Astrocyte (in vitro differentiated cells and primary cell): ENCODE measurements around the gene ELF1. TPM values are rescaled to one million over a fixed set of nuclear protein-coding genes. Genes with fewer than 3 reads are reported as not detected.
A peak's percentile ranks its signal among the peaks of the same experiment; 100 is the strongest.

Experiments used
- DNase-seq: peaks from one replicate; pipeline ENCODE4 v3.0.0-alpha.2; 2010; ENCODE audit warnings: low read depth
- FAIRE-seq: peaks from 2 replicates; lab custom pipeline; 2011; peaks lifted over from hg19 to GRCh38; lab: Jason Lieb, UNC
- H2AFZ ChIP-seq: 2 replicates; pipeline ENCODE4 v1.6.0; 2012; ENCODE audit warnings: low read depth, low read length, inconsistent platforms
- H3K27ac ChIP-seq: 2 replicates; pipeline ENCODE4 v1.5.1; 2011; ENCODE audit warnings: low read depth, low read length, inconsistent platforms
- H3K27me3 ChIP-seq: 2 replicates; pipeline ENCODE4 v1.6.0; 2011; ENCODE audit warnings: low read length, inconsistent platforms; ENCODE audit not compliant: insufficient read depth
- H3K36me3 ChIP-seq: 2 replicates; pipeline ENCODE4 v1.5.1; 2011; ENCODE audit warnings: low read length, inconsistent platforms; ENCODE audit not compliant: insufficient read depth
- H3K4me1 ChIP-seq: 2 replicates; pipeline ENCODE4 v1.5.1; 2011; ENCODE audit warnings: low read length, inconsistent platforms; ENCODE audit not compliant: insufficient read depth
- H3K4me2 ChIP-seq: 2 replicates; pipeline ENCODE4 v1.6.0; 2012; ENCODE audit warnings: low read length, inconsistent platforms
- H3K4me3 ChIP-seq: 2 replicates; pipeline ENCODE4 v1.5.1; 2011; ENCODE audit warnings: low read depth, mild to moderate bottlenecking, low read length, inconsistent platforms; ENCODE audit not compliant: insufficient read depth
- H3K79me2 ChIP-seq: 2 replicates; pipeline ENCODE4 v1.6.0; 2012; ENCODE audit warnings: mild to moderate bottlenecking, low read length, inconsistent platforms; ENCODE audit not compliant: insufficient read depth
- H3K9ac ChIP-seq: 2 replicates; pipeline ENCODE4 v1.6.0; 2012; ENCODE audit warnings: mild to moderate bottlenecking, low read length, inconsistent platforms
- H3K9me3 ChIP-seq: 2 replicates; pipeline ENCODE4 v1.5.1; 2012; ENCODE audit warnings: low read depth, mild to moderate bottlenecking, low read length, inconsistent platforms; ENCODE audit not compliant: insufficient read depth
- H4K20me1 ChIP-seq: 2 replicates; pipeline ENCODE4 v1.6.0; 2012; ENCODE audit warnings: low read length, inconsistent platforms; ENCODE audit not compliant: insufficient read depth
- H3K27ac Mint-ChIP-seq: one replicate; pipeline ENCODE4 v1.8.0; 2021; ENCODE audit warnings: mild to moderate bottlenecking, mixed read lengths; ENCODE audit not compliant: unreplicated experiment
- H3K27me3 Mint-ChIP-seq: one replicate; pipeline ENCODE4 v1.8.0; 2021; ENCODE audit warnings: low read depth, mixed read lengths; ENCODE audit not compliant: unreplicated experiment
- H3K36me3 Mint-ChIP-seq: one replicate; pipeline ENCODE4 v1.8.0; 2021; ENCODE audit warnings: low read depth, mixed read lengths; ENCODE audit not compliant: unreplicated experiment
- H3K4me1 Mint-ChIP-seq: one replicate; pipeline ENCODE4 v1.8.0; 2021; ENCODE audit warnings: low read depth, mixed read lengths; ENCODE audit not compliant: unreplicated experiment
- H3K4me3 Mint-ChIP-seq: one replicate; pipeline ENCODE4 v1.8.0; 2021; ENCODE audit warnings: mild to moderate bottlenecking, moderate library complexity, mixed read lengths; ENCODE audit not compliant: unreplicated experiment
- H3K9me3 Mint-ChIP-seq: one replicate; pipeline ENCODE4 v1.8.0; 2021; ENCODE audit warnings: mild to moderate bottlenecking, mixed read lengths; ENCODE audit not compliant: unreplicated experiment
- CTCF ChIP-seq: IDR thresholded peaks from 2 replicates; pipeline ENCODE4 v1.5.1; 2011; ENCODE audit warnings: low read depth, mild to moderate bottlenecking, inconsistent platforms, low read length, moderate library complexity; ENCODE audit not compliant: insufficient read depth
- EZH2 ChIP-seq: IDR thresholded peaks from 2 replicates; pipeline ENCODE4 v1.6.1; 2012; ENCODE audit warnings: mild to moderate bottlenecking, low read length, inconsistent platforms; ENCODE audit not compliant: insufficient read depth
- total RNA-seq: library from RNA; stranded (reverse); gene quantifications from 2 replicates; pipeline ENCODE4 v1.2.1, GENCODE V29; 2021

Gene ELF1
- total RNA-seq, 1 donor from 2014 or later = 75.1 TPM

- H3K4me1 ChIP-seq = peaks cover 26% of the 10 kb centered on the region
- H3K36me3 Mint-ChIP-seq = no peaks in the 10 kb centered on the region
- peaks cover 51% of the 10 kb centered on the region for H3K79me2 ChIP-seq
- H3K9ac ChIP-seq = peak overlapping the region; percentile 95
- peak overlapping the region; percentile 88 for H3K4me3 ChIP-seq
- H2AFZ ChIP-seq = peak overlapping the region; percentile 83
- peak overlapping the region; percentile 89 for H3K4me2 ChIP-seq
- no peaks in the 10 kb centered on the region for H3K9me3 ChIP-seq
- no peak for TF ChIP-seq CTCF
- TF ChIP-seq EZH2 = no peak
- FAIRE-seq (peak; percentile 34), DNase-seq (peak; percentile 60)
- H3K9me3 Mint-ChIP-seq = no peaks in the 10 kb centered on the region
- peak overlapping the region; percentile 96 for H3K27ac ChIP-seq
- H3K27ac Mint-ChIP-seq = peak overlapping the region; percentile 98
- H3K4me1 Mint-ChIP-seq = peaks cover 36% of the 10 kb centered on the region
- peaks cover 16% of the 10 kb centered on the region for H4K20me1 ChIP-seq
- no peaks in the 10 kb centered on the region for H3K27me3 ChIP-seq
- H3K4me3 Mint-ChIP-seq = peak overlapping the region; percentile 99
- H3K27me3 Mint-ChIP-seq = no peaks in the 10 kb centered on the region
- H3K36me3 ChIP-seq = peaks cover 11% of the 10 kb centered on the region
These were observed 43.1 kb upstream of the ELF1 start for GRCh38 chr13:41061914-41062837.

GRCh38 chr13:41061075-41061913 lies 42.2 kb upstream of the ELF1 start, which contains the start of gene WBP4:
WBP4 (plus strand) TSS chr13:41061509; CDS start chr13:41061674, 165 bp downstream.
- Histone ChIP-seq H3K36me3 (peaks cover 2% of the 10 kb centered on the region), H3K9ac (peak within 1 kb of the TSS; percentile 95), H3K27me3 (no peaks in the 10 kb centered on the region), H3K9me3 (no peaks in the 10 kb centered on the region), H3K4me1 (peaks cover 26% of the 10 kb centered on the region), H4K20me1 (peaks cover 25% of the 10 kb centered on the region), H3K4me2 (peak within 1 kb of the TSS; percentile 89), H3K4me3 (peak within 1 kb of the TSS; percentile 88), H3K27ac (peak within 1 kb of the TSS; percentile 96), H3K79me2 (peaks cover 60% of the 10 kb centered on the region), H2AFZ (peak within 1 kb of the TSS; percentile 83)
- H3K27me3 Mint-ChIP-seq = no peaks in the 10 kb centered on the region
- H3K27ac Mint-ChIP-seq = peak within 1 kb of the TSS; percentile 98
- peak; percentile 90 for DNase-seq
- FAIRE-seq = no peak
- H3K4me1 Mint-ChIP-seq = peaks cover 42% of the 10 kb centered on the region
- H3K36me3 Mint-ChIP-seq = no peaks in the 10 kb centered on the region
- no peaks in the 10 kb centered on the region for H3K9me3 Mint-ChIP-seq
- TF ChIP-seq EZH2 = no peak
- H3K4me3 Mint-ChIP-seq = peak within 1 kb of the TSS; percentile 99

GRCh38 chr13:41060724-41061074 lies 41.6 kb upstream of the ELF1 start:
- Mint-ChIP-seq H3K27ac (peak overlapping the region; percentile 87), H3K4me3 (peak overlapping the region; percentile 99), H3K4me1 (peaks cover 45% of the 10 kb centered on the region), H3K27me3 (no peaks in the 10 kb centered on the region), H3K36me3 (no peaks in the 10 kb centered on the region), H3K9me3 (no peaks in the 10 kb centered on the region)
- H3K9ac ChIP-seq = peak overlapping the region; percentile 95
- no peaks in the 10 kb centered on the region for H3K27me3 ChIP-seq
- DNase-seq (peak; percentile 69), FAIRE-seq (no peak)
- peaks cover 26% of the 10 kb centered on the region for H3K4me1 ChIP-seq
- no peaks in the 10 kb centered on the region for H3K9me3 ChIP-seq
- peaks cover 29% of the 10 kb centered on the region for H4K20me1 ChIP-seq
- H3K79me2 ChIP-seq = peaks cover 66% of the 10 kb centered on the region
- H3K4me2 ChIP-seq = peak overlapping the region; percentile 89
- TF ChIP-seq EZH2 (no peak), CTCF (no peak)
- H2AFZ ChIP-seq = peak overlapping the region; percentile 83
- H3K36me3 ChIP-seq = no peaks in the 10 kb centered on the region
- peak overlapping the region; percentile 88 for H3K4me3 ChIP-seq
- peak overlapping the region; percentile 96 for H3K27ac ChIP-seq
